GF-D8 (cell line): ENCODE results near the gene CEP170B.
"Not testable (repeated sequence)": the region's sequence is repeated elsewhere in the genome, so short reads cannot be mapped to it uniquely, and the experiment has no call there.

Experiments
- DNase-seq: peaks from one replicate; lab custom pipeline; 2025; lab: John Stamatoyannopoulos, UW

The CEP170B gene

GRCh38 chr14:104891664-104892530 lies 26.8 kb downstream of the CEP170B start:
- DNase-seq: no peak

GRCh38 chr14:104892531-104893434 lies 27.7 kb downstream of the CEP170B start:
- no peak for DNase-seq

DNA sequence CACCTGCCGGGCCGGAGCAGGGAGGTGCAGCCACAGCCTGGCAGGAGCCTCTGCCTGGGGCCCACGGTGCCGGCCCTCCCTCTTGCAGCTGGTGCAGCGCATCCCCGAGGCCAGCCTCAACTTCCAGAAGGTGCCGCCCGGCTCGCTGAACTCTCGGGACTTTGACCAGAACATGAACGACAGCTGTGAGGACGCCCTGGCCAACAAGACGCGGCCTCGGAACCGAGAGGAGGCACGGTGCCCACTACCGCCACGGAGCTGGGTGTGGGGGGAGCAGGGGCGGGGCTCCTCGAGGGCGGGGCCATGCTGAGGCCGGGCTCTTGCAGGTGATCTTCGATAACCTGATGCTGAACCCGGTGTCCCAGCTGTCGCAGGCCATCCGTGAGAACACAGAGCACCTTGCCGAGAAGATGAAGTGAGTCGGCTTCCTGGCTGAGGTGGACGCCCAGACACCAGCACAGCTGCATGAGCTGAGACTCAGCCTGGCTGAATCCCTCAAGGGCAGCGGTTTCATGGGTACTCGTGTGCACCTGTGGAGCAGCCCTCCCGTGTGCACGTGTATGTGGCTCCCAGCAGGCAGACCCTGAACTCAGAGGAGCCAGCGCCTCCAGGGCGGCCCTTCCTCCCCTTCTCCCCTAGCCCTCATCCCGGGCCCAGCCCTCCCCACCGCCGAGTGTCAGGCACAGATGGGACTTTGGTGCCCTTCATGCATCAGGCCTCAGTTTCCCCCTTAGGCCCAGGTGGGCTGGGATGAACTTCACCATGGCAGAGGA lies 28.6 kb downstream of the CEP170B start:
- no peak for DNase-seq

- DNase-seq: no peak
Observed at GRCh38 chr14:104894331-104895206, 29.5 kb downstream of the CEP170B start.

DNA sequence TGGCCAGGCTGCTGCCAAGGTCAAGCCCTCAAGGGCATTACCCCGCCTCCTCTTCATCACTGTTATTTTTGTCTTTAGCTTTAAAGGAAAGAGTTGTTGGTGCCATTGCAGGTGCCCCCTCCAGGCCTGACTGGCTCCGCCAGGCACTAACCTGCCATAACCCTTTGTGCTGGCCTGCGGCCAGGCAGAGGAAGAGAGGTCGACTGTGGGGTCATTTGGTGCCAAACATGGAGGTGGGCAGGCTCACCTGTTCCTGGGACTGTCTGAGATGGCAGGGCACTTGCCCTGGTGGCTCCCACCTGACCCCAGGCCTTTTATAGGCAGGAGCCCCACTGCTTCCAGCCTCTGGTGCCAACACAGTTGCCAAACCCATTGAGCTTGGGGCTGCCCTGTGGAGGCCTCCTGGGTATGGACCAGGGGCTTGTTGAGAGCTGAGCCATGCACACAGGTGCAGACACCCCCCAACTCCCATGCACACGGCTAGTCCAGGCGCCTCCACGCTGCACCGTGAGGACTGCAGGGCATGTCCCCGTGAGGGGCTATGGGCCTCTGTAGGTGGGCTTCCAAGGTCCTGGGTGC lies 30.2 kb downstream of the CEP170B start:
- no peak for DNase-seq

DNA sequence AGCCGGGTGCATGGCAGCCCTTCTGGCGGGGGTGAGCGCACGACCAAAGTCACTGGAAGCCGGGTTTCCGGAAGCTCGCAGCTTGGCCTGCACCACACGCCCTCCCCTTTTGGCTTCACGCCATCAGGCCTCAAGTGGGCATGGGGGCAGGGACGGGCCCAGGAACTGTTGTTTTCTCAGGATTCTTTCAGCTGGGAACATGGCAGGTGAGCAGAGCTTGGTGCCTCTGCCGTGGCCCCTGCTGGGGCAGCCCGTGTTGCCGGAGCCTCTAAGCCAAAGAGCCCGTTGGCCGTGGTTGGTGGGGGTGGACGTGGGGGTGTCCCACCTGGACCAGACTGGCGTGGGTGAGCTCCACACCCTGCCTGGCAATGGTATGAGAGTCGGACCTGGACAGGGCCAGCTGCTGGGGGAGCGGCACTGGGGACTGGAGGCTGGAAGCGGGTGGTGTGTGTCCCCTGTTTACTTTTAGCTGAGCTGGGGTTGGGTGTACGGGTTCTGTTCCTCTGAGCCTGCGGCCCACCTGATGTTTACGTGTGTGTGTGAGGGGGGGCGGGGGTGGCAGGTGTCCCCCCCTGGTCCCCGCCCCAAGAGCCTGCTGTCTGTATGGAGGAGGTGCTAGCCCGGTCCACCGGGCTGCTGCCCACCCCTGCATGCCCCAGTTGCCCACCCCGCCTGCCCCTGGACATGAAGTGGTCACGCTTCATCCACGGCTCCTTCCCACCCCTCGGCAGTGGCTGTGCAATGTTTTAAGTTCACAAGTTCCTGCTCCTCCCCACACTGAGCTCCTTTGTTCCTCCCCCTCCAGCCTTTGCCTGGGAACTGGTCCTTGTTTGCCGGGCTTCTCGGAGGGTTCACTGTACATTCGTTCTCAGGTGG lies 31.0 kb downstream of the CEP170B start:
- no peak for DNase-seq

- DNase-seq: no peak
Observed at GRCh38 chr14:104897330-104898194, 32.5 kb downstream of the CEP170B start.

- no peak for DNase-seq
Observed at GRCh38 chr14:104898195-104898558, 33.1 kb downstream of the CEP170B start.

DNA sequence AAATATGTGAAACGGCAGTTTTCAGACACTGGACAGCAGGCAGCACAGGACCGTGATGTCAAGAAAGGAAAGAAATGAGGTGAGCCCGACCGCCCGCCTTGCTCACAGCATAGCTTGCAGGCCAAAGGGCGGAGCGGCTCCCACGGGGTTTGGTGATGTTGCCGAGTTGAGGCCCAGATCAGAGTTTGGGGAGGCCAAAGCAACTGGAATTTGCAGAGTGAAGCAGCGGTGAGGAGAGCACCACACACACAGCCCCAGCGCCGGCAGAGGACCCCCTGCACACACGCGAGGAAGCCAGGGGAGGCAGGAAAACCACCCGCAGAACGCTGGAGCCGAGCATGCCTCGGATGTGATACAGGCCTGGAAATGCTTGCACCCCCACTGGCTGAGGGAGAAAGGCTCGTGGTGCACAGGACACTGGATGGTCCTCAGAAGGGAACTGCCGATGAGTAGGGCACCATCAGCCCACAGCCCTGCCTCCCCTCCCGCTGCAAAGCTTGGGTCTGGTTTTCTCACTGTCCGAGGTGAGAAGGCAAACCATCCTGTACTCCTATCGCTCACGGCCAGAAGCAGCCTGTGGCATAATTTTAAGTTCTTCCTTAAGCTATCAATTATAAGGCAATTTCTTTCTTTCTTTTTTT lies 33.9 kb downstream of the CEP170B start:
- no peak for DNase-seq

GRCh38 chr14:104899781-104900180 lies 34.7 kb downstream of the CEP170B start:
- no peak for DNase-seq

- DNase-seq: no peak
Observed at GRCh38 chr14:104900639-104901512, 35.8 kb downstream of the CEP170B start.

DNA sequence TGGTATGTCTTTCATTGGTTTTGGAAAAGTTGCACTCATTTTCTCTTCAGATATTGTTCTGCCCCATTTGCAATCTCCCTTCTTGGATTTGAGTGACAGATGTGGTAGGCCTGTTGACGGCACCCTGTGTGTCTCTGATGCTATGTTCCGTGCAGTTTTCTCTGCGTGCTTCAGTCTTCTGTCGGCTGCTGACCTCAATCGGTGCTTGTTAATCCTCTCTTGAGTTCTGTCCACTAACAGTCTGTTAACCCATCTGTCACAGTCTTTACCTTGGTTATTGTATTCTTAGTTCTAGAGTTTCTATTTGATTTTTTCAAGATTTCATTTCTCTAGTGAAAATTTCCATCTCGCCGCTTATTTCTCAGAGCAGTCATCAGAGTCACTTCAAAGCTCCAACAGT lies 38.9 kb downstream of the CEP170B start:
- no peak for DNase-seq

GRCh38 chr14:104904650-104905578 lies 39.8 kb downstream of the CEP170B start:
- not testable (repeated sequence) for DNase-seq

GRCh38 chr14:104905579-104905933 lies 40.5 kb downstream of the CEP170B start:
- DNase-seq: not testable (repeated sequence)

GRCh38 chr14:104908303-104908702 lies 43.2 kb downstream of the CEP170B start:
- DNase-seq: no peak

DNA sequence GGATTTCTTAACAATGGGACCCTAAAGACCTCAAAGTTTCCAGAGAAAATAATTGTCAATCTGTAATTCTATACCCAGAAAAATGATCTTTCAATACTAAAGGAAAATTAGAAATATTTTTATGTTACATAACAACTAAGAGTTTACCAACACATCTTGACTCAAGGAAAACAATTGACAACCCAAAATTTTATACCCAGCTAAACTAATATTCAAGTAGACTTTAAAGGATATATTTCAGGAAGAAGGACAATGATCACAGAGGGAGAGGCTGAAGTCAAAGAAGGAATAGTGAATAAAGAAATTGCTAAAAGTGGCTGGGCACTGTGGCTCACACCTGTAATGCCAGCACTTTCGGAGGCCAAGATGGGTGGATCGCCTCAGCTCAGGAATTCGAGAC lies 47.0 kb downstream of the CEP170B start:
- no peak for DNase-seq
